GM12878 (cell line): ENCODE results near the gene FBXO3.
"Not testable (repeated sequence)": the region's sequence is repeated elsewhere in the genome, so short reads cannot be mapped to it uniquely, and the experiment has no call there.

Experiments used
- BHLHE40 ChIP-seq, 2 experiments: fragments of 450-650 bp in 1 of 2; IDR thresholded peaks; 2 replicates each; pipeline ENCODE4 v1.6.1; 2011 to 2017; ENCODE audit warnings: low read depth in 2 of 2, borderline replicate concordance in 1 of 2, improper control_type of control experiment in 1 of 2, low read length in 1 of 2, mild to moderate bottlenecking in 1 of 2
- EP300 ChIP-seq, 2 experiments: fragments of 150-350 bp in 1 of 2; IDR thresholded peaks; 2 replicates each; pipeline ENCODE4 v1.6.1; 2011 to 2012; ENCODE audit warnings: low read depth in 2 of 2, low read length in 2 of 2, borderline replicate concordance in 1 of 2, improper control_type of control experiment in 1 of 2, inconsistent platforms in 1 of 2; ENCODE audit not compliant: control insufficient read depth in 1 of 2
- POLR2AphosphoS5 ChIP-seq: IDR thresholded peaks from 2 replicates; pipeline ENCODE4 v1.6.1; 2011; ENCODE audit warnings: mild to moderate bottlenecking, low read length, inconsistent platforms
- USF1 ChIP-seq: IDR thresholded peaks from 2 replicates; pipeline ENCODE4 v1.6.1; 2011; ENCODE audit warnings: borderline replicate concordance, low read depth, mild to moderate bottlenecking, moderate library complexity, mixed read lengths, low read length; ENCODE audit not compliant: insufficient read depth; ENCODE audit errors: extremely low read length

- not testable (repeated sequence) for TF ChIP-seq BHLHE40 (IDR thresholded peaks at IDR 0.05; ENCODE audit: borderline replicate concordance in 1 of 2, low read depth in 2 of 2, low read length in 1 of 2); POLR2AphosphoS5; EP300 (IDR thresholded peaks at IDR 0.05; ENCODE audit: borderline replicate concordance in 1 of 2, control insufficient read depth in 1 of 2, low read depth in 2 of 2, low read length in 2 of 2); USF1
Observed at GRCh38 chr11:33788095-33788494, 13.8 kb upstream of the FBXO3 start.
